Erythroblast (primary cell): ENCODE data around the gene TYMP.

Experiments used
- DNase-seq, 2 experiments: peaks; one replicate each; lab custom pipeline; 2025; lab: John Stamatoyannopoulos, UW
- GATA1 ChIP-seq: IDR thresholded peaks from 2 replicates; pipeline ENCODE4 v1.6.1; 2011; ENCODE audit warnings: low read depth, mild to moderate bottlenecking, control low read depth, low read length, moderate library complexity
- POLR2A ChIP-seq: IDR thresholded peaks from 2 replicates; pipeline ENCODE4 v1.6.1; 2011; ENCODE audit warnings: mild to moderate bottlenecking, low read length

The TYMP gene

DNA sequence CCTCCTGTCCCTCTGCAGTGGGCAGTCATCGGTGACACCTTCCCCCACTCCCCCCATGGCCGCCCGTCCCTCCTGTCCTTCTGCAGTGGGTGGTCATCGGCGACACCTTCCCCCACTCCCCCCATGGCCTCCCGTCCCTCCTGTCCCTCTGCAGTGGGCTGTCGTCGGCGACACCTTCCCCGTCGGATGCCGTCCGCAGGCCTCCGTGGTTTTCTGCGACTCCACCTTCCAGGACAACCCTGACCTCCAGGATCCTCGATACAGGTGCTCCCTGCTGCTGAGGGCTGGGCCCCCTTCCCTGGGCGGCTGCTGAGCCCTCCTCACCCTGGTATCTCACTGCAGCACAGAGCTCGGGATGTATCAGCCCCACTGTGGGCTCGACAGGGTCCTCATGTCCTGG lies 40.9 kb downstream of the TYMP start:
- no peak for DNase-seq

GRCh38 chr22:50488006-50488677 lies 41.7 kb downstream of the TYMP start:
- TF ChIP-seq POLR2A (no peak), GATA1 (no peak)
- no peak for DNase-seq

More for the DNA sequence above, 40.9 kb downstream of the TYMP start:
- TF ChIP-seq GATA1 (no peak), POLR2A (no peak)

DNA sequence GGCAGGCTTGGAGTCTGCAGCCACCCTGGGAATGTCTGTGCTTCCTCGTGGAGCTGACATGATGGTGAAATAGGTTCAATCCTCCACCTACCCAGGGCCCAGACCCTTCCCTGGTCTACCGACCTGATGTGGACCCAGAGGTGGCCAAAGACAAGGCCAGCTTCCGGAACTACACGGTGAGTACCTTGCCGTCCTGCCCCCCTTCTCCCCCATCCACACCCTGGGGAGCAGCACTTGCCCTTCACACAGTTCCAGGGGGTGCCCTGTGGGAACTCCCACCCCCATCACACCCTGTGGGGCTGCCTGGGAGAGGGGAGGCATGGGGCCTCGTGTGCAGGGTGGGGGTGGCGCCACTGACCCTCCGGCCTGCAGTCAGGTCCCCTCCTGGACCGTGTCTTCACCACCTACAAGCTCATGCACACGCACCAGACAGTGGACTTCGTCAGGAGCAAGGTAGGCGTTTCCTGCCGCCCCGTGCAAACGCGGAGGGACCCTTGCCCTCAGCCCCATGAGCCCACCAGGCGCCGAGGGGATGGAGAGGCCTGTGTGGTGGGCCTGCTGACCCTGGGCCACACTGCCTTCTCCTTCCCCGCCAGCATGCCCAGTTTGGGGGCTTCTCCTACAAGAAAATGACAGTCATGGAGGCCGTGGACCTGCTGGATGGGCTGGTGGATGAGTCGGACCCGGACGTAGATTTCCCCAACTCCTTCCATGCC lies 42.4 kb downstream of the TYMP start:
- TF ChIP-seq GATA1 (no peak), POLR2A (no peak)
- no peak for DNase-seq

GRCh38 chr22:50486561-50487289 lies 43.1 kb downstream of the TYMP start, which contains the start of gene MIOX:
TSS of gene MIOX (plus strand) at chr22:50486859. CDS start at chr22:50486898, 39 bp downstream.
- TF ChIP-seq POLR2A (no peak), GATA1 (no peak)
- DNase-seq: no peak

DNA sequence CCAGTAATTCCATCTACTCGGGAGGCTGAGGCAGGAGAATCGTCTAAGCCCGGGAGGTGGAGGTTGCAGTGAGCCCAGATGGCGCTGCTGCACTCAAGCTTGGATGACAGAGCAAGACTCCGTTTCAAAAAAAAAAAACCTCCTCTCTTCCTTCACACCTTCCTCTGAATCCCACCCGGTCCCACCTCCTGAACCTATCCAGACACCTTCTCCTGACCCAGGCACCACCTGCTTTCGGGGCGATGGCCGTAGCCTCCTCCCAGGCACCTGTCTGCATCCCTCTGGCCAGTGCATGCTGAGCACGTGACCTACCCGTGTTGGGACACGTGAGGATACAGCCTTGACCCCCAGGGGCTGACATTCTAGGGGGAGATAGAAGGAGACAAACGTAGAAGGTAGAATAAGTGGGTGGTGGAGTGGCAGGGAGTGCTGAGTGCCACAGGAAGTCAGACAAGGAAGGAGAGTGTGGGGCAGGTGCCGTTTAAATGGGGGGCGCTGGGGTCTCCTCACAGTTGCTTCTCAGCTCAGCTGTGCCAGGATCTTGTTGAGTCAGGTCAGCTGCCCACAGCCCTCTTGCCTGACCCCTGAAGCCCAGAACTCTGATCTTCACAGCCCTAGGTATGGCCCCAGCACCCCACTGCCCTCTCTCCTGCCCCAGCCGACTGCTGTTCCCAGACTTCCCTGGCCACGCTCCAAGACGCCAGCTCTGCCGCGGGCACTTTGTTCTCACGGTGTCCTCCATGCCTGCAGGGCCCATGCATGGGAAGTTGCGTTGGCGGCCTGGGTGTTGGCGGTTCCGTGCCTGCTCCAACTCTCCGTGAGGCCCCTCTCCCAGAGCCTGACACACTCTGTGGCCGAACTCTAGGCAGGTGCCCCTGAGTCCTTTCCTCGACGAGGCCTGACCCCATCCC lies 44.3 kb downstream of the TYMP start:
- no peak for DNase-seq
- no peak for TF ChIP-seq POLR2A
- no peak for TF ChIP-seq GATA1

GRCh38 chr22:50483977-50484853 lies 45.6 kb downstream of the TYMP start:
- TF ChIP-seq POLR2A (no peak), GATA1 (no peak)
- DNase-seq: no peak

DNA sequence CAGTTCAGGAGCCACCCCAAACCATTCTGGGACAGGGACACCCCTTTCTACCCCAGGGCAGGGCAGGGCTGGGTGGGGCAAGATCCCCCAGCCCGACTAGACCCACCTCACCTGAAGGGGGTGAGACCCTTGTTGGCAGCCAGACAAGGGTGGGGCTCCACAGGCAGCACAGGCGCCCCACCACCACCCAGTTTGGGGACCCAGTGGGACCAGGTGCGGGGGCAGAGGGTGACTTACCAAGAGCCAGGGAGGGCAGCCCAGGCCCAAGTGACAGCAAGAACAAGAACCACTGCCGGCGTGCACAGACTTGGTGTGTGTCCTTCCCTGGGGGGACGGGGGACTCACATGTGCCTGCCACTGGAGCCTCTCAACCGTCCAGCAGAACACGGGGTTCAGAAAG lies 46.3 kb downstream of the TYMP start:
- no peak for TF ChIP-seq POLR2A
- TF ChIP-seq GATA1: no peak
- DNase-seq: no peak

DNA sequence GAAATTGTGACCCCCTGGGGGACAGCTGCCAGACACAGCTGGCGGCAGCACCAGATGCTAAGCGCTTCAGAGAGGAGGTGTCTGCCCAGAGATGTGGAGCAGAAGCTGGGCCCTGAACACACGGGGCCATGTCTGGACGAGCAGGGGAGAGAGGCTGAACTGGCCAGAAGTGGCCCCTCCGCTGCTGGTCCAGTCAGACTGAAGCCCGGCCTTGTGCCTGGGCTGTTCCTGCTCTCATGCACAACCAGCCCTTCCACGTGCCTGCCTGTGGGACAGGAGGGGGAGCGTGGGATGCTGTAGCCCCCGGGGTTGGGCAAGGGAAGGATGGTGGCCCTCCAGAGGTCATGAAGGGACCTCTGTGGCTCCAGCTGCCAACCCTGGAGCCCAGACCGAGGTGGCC lies 46.7 kb downstream of the TYMP start:
- no peak for DNase-seq
- no peak for TF ChIP-seq POLR2A
- TF ChIP-seq GATA1: no peak

DNA sequence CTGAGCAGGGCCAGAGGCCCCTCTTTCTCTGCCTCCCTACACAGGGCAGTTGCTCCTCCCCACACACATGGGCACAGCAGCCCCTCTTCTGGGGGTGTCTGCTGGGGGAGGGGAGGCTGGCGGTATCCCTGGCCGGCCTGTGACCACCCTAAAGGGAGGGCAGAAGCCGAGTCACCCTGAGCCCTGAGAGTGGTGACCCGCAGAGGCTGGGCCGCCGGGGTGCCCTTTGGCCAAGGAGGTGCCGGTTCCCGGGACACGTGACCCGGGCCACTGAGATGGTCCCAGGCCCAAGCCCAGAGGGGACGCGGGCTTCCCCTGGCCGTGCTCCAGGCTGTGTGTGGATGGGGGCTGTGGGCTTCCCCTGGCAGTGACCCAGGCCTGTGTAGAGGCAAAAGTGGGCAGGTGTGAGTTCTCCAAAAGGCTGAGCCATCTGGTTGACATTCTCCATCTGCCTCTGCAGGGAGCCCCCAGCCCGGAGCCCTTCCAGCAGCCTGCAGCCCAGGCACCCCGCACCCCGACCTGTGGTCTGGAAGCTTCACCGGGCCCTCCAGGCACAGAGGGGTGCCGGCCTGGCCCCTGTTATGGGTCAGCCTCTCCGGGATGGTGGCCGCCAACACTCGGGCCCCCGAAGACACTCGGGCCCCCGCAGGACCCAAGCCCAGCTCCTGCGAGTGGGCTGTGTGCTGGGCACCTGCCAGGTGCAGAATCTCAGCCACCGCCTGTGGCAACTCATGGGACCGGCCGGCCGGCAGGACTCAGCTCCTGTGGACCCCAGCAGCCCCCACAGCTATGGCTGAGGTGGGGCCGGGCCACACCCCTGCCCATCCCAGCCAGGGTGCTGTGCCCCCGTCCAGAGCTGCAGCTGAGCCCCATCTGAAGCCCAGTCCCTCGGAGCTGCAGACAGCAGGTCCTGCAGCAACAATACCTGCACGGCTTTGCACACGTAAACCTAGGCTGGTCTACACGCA lies 47.4 kb downstream of the TYMP start:
- no peak for DNase-seq

GRCh38 chr22:50481440-50482106 lies 48.2 kb downstream of the TYMP start, which contains the start of gene ADM2:
TSS of gene ADM2 (plus strand) at chr22:50481543. CDS start at chr22:50481848, 305 bp downstream.
- TF ChIP-seq POLR2A (no peak), GATA1 (no peak)
- peak in 1 of 2 experiments; percentile 70 for DNase-seq

More for the DNA sequence above, 47.4 kb downstream of the TYMP start:
- TF ChIP-seq GATA1: no peak
- TF ChIP-seq POLR2A: no peak
